Peyer's patch (tissue), 4 donors: Measurements from ENCODE around the gene IL17RD. TPM values are rescaled to one million over a fixed set of nuclear protein-coding genes. Genes with fewer than 3 reads are reported as not detected.
A peak's percentile ranks its signal among the peaks of the same experiment; 100 is the strongest.

Experiments
- DNase-seq, 3 donors: peaks; one replicate each; pipeline ENCODE4 v3.0.0-alpha.2; 2017 to 2019
- H3K27ac ChIP-seq, 4 donors: fragments of 200-600 bp; sonication (generic); one replicate each; pipeline ENCODE4 v1.5.1; 2016 to 2019
- H3K27me3 ChIP-seq, 2 donors: fragments of 200-600 bp; sonication (generic); one replicate each; pipeline ENCODE4 v1.5.1; 2019
- H3K36me3 ChIP-seq, 3 donors: fragments of 200-600 bp; sonication (generic); one replicate each; pipeline ENCODE4 v1.5.1; 2016 to 2019
- H3K4me1 ChIP-seq, 4 donors: fragments of 200-600 bp; sonication (generic); one replicate each; pipeline ENCODE4 v1.5.1; 2016 to 2019
- H3K4me3 ChIP-seq, 4 donors: fragments of 200-600 bp; sonication (generic); 1 replicate in 3 of 4; 2 replicates in 1 of 4; pipeline ENCODE4 v1.5.1; 2016 to 2019; ENCODE audit warnings: mild to moderate bottlenecking in 1 of 4
- H3K9me3 ChIP-seq, 4 donors: fragments of 200-600 bp; sonication (generic); one replicate each; pipeline ENCODE4 v1.5.1; 2016 to 2019; ENCODE audit warnings: mild to moderate bottlenecking in 1 of 4
- POLR2A ChIP-seq, 2 donors: fragments of 450-650 bp; IDR thresholded peaks; one replicate each; pipeline ENCODE4 v1.5.1; 2017; ENCODE audit warnings: antibody characterized with exemption in 2 of 2, mild to moderate bottlenecking in 2 of 2, moderate library complexity in 2 of 2
- total RNA-seq, 4 donors: library from RNA; depleted of rRNA; stranded (reverse); fragments of >200 nt; gene quantifications; one replicate each; pipeline ENCODE4 v1.1.0, GENCODE V29; 2016
- TF ChIP-seq, protein P1 (sequence below), 6 experiments: fragments of 450-650 bp in 4 of 6; fragments of 200-600 bp in 2 of 6; sonication (generic) in 1 of 6; IDR thresholded peaks; one replicate each; pipeline ENCODE4 v1.5.1; 2017 to 2019; ENCODE audit warnings: antibody characterized with exemption in 6 of 6, mild to moderate bottlenecking in 3 of 6, moderate library complexity in 1 of 6

The IL17RD gene
- total RNA-seq, 4 donors from 2014 or later, result 0.88 to 5.8 (median 2.1) TPM

DNA sequence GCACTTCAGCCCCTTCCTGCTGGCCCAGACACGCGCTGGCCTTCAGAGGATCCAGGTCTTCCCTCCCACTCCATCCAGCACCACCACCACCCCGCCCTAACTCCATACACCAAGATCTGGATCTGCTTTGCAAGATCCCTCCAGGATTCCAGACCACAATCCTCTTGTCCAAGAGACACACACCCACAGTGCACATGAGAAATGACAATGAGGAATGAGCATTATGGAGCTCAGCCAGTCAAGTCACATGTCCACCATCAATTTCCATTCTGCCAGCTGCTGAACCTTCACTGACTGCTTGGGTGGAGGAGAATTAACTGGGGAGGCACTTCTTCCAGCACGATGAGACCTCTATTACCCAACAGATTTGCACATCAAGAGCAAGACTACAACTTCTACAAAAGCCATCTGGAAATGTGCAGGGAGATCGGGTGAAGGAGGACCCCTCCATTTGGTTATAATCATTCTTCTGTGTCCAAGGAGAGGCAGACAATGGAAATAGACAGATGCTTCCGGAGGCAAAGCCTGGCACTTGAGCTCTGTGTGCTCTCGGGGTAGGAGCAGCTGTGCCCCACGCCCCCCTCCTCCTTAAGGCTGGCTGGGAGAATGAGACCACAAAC lies 117.0 kb downstream of the IL17RD start:
- Histone ChIP-seq H3K4me3 (no peak overlapping the region), H3K9me3 (no peaks in the 10 kb centered on the region), H3K36me3 (no peaks in the 10 kb centered on the region), H3K27ac (peak overlapping the region in 1 of 4 donors; percentile 27), H3K4me1 (peaks cover 0 to 30% (median 0%) of the 10 kb centered on the region in 4 donors), H3K27me3 (no peaks in the 10 kb centered on the region)
- no peak for TF ChIP-seq POLR2A (IDR thresholded peaks at IDR 0.05)
- TF ChIP-seq, protein P1, sequence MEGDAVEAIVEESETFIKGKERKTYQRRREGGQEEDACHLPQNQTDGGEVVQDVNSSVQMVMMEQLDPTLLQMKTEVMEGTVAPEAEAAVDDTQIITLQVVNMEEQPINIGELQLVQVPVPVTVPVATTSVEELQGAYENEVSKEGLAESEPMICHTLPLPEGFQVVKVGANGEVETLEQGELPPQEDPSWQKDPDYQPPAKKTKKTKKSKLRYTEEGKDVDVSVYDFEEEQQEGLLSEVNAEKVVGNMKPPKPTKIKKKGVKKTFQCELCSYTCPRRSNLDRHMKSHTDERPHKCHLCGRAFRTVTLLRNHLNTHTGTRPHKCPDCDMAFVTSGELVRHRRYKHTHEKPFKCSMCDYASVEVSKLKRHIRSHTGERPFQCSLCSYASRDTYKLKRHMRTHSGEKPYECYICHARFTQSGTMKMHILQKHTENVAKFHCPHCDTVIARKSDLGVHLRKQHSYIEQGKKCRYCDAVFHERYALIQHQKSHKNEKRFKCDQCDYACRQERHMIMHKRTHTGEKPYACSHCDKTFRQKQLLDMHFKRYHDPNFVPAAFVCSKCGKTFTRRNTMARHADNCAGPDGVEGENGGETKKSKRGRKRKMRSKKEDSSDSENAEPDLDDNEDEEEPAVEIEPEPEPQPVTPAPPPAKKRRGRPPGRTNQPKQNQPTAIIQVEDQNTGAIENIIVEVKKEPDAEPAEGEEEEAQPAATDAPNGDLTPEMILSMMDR (IDR thresholded peaks at IDR 0.05), result no peak
- no peak for DNase-seq

DNA sequence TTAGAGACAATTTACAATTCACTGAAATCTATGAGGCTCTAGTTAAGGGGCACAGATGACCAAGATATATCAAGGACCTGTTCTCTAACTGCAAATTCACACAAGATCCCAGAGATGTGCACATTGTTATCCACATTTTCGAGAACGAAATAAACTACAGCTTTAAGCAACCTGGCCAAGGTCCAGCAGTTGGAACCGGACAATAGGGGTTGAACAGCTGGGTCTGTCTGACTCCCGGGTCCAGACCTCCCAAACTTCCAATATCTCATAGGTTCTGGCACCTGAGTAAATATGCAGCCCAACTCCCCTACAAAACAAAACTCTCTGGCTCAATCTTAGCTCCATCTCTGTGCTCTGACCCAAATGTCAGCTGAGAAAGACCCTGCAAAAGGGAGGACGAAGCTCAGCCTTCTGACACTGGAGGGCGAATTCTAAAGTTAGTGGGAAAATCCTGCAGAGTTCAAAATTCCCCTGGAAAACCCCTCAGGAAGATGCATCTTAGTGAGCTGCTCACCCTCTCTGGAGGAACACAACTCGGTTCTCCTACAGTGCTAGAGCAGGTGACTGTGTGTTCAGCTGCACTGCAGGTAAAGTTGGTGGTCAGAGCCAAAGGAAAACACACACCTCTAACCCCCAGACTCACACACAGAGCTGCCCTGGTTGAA lies 118.9 kb downstream of the IL17RD start:
- TF ChIP-seq POLR2A (IDR thresholded peaks at IDR 0.05), result no peak
- TF ChIP-seq, protein P1 (IDR thresholded peaks at IDR 0.05), result no peak
- no peak for DNase-seq
- no peak overlapping the region for H3K4me3 ChIP-seq
- no peaks in the 10 kb centered on the region for H3K27me3 ChIP-seq
- H3K27ac ChIP-seq, result no peak overlapping the region
- peaks cover 0 to 30% (median 0%) of the 10 kb centered on the region in 4 donors for H3K4me1 ChIP-seq
- H3K36me3 ChIP-seq, result no peaks in the 10 kb centered on the region
- H3K9me3 ChIP-seq, result no peaks in the 10 kb centered on the region

DNA sequence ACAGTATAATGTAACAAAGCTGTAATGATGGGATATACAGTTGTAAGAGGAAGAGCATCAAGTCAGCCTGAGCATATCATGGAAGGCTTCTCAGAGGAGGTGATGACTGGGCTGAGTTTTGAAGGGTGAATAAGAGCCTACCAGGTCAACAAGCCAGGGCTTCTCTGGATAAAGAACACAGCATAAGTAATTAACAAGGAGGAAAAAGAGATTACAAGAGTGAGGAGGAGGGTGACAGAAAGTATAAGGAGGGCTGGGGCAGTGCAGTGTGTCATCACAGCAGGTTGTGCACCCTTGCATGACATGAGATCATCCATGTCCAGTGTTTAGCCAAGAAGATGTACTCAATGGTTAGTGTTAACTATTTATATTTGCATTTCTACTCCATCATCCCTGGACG lies 121.6 kb downstream of the IL17RD start:
- no peak for TF ChIP-seq POLR2A (IDR thresholded peaks at IDR 0.05)
- TF ChIP-seq, protein P1 (IDR thresholded peaks at IDR 0.05), result no peak
- H3K27me3 ChIP-seq, result no peaks in the 10 kb centered on the region
- no peaks in the 10 kb centered on the region for H3K36me3 ChIP-seq
- DNase-seq, result no peak
- no peak overlapping the region for H3K4me3 ChIP-seq
- peaks cover 0 to 27% (median 0%) of the 10 kb centered on the region in 4 donors for H3K4me1 ChIP-seq
- H3K27ac ChIP-seq, result no peak overlapping the region
- no peaks in the 10 kb centered on the region for H3K9me3 ChIP-seq

DNA sequence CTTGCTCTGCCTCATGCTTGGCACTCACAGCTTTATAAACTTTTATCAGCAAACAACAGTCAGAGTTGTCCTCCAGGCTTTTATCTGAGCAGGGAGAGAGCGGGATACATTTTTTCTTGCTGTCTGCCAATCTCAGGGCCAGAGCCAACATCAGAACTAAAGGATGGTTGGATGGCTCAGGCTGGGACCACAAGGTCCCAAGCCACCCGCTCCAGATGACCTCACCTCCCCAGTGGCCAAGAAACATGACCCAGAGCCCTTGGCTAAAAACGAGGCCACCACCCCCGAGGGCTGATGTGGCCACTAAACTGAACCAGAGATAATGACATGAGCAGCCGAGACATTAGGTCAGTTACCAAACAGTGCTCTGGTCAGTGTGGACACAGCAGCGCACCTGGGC lies 123.5 kb downstream of the IL17RD start:
- Histone ChIP-seq H3K4me3 (no peak overlapping the region), H3K4me1 (peaks cover 0 to 14% (median 0%) of the 10 kb centered on the region in 4 donors), H3K27me3 (no peaks in the 10 kb centered on the region), H3K9me3 (no peaks in the 10 kb centered on the region), H3K27ac (no peak overlapping the region), H3K36me3 (no peaks in the 10 kb centered on the region)
- TF ChIP-seq POLR2A (IDR thresholded peaks at IDR 0.05), result no peak
- TF ChIP-seq, protein P1 (IDR thresholded peaks at IDR 0.05), result no peak
- no peak for DNase-seq

Other genes with a start within 250 kb of the IL17RD start
- gene SPATA12, start 104.7 kb downstream of the IL17RD start, total RNA-seq, result not detected
- gene HESX1, start 34.6 kb upstream of the IL17RD start, total RNA-seq, result not detected
- 10 to 100 TPM; 28.6 to 39.2 (median 33.0) TPM for gene APPL1, start 62.4 kb upstream of the IL17RD start, total RNA-seq
- gene ASB14, start 127.3 kb upstream of the IL17RD start, total RNA-seq, result not detected